ENCODE results near the gene ARID1B. TPM values are rescaled to one million over a fixed set of nuclear protein-coding genes. Genes with fewer than 3 reads are reported as not detected.
A peak's percentile ranks its signal among the peaks of the same experiment; 100 is the strongest.

Gene ARID1B
- total RNA-seq, 6 experiments from 2014 or later = 23.2 to 35.3 (median 30.7) TPM

DNA sequence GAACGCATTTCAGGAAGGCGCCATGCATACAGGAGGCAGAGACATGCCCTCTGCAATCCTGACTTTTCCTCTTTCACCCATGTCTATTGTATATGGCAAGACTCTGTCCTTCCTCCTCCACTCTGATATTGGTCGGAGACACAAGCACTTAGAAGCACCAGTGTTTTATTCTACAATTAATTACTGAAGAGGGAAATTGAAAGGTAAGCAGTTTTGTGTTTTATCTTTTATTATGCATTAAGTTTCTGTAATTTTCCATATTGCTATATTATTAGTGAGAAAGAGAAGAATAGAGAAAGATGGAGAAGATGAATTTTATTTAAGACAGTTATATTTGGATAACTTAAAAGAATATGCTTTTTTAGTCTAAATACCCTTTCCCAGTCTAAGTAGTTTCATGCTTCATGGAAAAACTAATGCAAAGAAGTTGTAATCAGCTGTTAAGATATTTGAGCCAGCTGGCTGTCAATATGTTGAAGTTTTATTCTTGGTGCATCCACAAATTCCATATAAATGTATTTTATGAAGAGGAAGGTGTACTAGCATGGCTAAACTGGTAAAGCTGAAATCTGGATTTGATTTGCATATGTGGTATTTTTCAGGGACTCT lies 13.6 kb downstream of the ARID1B start:
- intact Hi-C loops (cut with DNase I) = no loop called here
- Histone ChIP-seq H3K9me3 (no peaks in the 10 kb centered on the region), H3K36me3 (no peaks in the 10 kb centered on the region), H3K27ac (no peak overlapping the region), H3K4me3 (no peak overlapping the region), H3K27me3 (no peaks in the 10 kb centered on the region), H3K4me1 (peaks cover 0 to 31% (median 11%) of the 10 kb centered on the region in 4 donors)
- TF ChIP-seq, protein P1, sequence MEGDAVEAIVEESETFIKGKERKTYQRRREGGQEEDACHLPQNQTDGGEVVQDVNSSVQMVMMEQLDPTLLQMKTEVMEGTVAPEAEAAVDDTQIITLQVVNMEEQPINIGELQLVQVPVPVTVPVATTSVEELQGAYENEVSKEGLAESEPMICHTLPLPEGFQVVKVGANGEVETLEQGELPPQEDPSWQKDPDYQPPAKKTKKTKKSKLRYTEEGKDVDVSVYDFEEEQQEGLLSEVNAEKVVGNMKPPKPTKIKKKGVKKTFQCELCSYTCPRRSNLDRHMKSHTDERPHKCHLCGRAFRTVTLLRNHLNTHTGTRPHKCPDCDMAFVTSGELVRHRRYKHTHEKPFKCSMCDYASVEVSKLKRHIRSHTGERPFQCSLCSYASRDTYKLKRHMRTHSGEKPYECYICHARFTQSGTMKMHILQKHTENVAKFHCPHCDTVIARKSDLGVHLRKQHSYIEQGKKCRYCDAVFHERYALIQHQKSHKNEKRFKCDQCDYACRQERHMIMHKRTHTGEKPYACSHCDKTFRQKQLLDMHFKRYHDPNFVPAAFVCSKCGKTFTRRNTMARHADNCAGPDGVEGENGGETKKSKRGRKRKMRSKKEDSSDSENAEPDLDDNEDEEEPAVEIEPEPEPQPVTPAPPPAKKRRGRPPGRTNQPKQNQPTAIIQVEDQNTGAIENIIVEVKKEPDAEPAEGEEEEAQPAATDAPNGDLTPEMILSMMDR (IDR thresholded peaks at IDR 0.05) = no peak
- TF ChIP-seq POLR2A (IDR thresholded peaks at IDR 0.05) = no peak
- DNase-seq = no peak
- WGBS (ENCODE audit: insufficient coverage, low coverage, low lambda C conversion rate, missing lambda C conversion rate) = 83% methylated on average over 3 of the region's 3 CpGs
- no peak for ATAC-seq

DNA sequence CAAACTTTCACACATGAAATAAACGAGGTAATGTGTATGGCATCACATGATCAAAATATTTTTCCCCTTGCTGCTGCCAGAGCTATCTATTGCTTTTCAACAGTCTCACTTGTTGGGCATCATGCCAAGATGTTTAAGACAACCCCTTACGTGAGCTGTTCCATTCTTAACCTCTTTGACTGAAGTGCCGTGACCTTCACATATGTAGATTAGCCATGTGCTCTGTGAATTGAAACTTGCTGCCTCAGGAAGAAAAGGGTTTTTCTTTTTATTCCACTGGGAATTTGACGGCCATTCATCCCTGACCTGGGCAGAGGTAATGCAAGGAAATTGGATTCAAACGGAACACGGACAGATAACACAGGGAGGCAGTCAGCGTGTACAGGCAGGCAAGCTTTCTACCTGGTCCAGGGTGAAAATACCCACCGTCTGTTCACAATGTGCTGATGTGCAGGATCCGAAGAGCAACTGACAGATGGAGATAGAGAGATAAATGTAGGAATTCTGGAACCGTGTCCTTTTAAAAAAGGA lies 14.2 kb downstream of the ARID1B start:
- WGBS (ENCODE audit: insufficient coverage, low coverage, low lambda C conversion rate, missing lambda C conversion rate) = 16% methylated on average over 10 of the region's 10 CpGs
- TF ChIP-seq, protein P1 (IDR thresholded peaks at IDR 0.05) = no peak
- no peak for TF ChIP-seq POLR2A (IDR thresholded peaks at IDR 0.05)
- peaks cover 0 to 32% (median 11%) of the 10 kb centered on the region in 4 donors for H3K4me1 ChIP-seq
- DNase-seq (no peak), ATAC-seq (peak; percentile 15 to 33 (median 23))
- no peaks in the 10 kb centered on the region for H3K9me3 ChIP-seq
- no peaks in the 10 kb centered on the region for H3K27me3 ChIP-seq
- no peak overlapping the region for H3K27ac ChIP-seq
- H3K4me3 ChIP-seq = no peak overlapping the region
- intact Hi-C loops (cut with DNase I) = no loop called here
- H3K36me3 ChIP-seq = no peaks in the 10 kb centered on the region

DNA sequence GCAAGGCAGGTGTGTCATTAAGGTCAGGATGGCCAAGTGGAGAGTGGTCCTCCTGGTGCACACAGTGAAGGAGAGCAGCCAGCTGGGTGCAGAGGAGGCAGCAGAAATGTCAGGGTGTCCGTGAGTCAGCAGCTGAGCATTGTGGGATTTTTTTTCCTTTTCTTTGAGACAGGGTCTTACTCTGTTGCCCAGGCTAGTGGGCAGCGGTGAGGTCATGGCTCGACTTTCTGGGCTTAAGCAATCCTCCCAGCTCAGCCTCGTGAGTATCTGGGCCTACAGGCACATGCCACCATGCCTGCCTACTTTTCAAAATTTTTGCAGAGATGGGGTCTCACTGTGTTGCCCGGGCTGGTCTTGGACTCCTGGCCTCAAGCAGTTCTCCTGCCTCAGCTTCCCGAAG lies 16.0 kb downstream of the ARID1B start:
- TF ChIP-seq, protein P1 (IDR thresholded peaks at IDR 0.05) = no peak
- TF ChIP-seq POLR2A (IDR thresholded peaks at IDR 0.05) = no peak
- DNase-seq (no peak), ATAC-seq (no peak)
- H3K27ac ChIP-seq = no peak overlapping the region
- H3K36me3 ChIP-seq = no peaks in the 10 kb centered on the region
- WGBS (ENCODE audit: insufficient coverage, low coverage, low lambda C conversion rate, missing lambda C conversion rate) = 82% methylated on average over 5 of the region's 6 CpGs
- no peaks in the 10 kb centered on the region for H3K27me3 ChIP-seq
- no peak overlapping the region for H3K4me3 ChIP-seq
- H3K9me3 ChIP-seq = no peaks in the 10 kb centered on the region
- peaks cover 0 to 32% (median 11%) of the 10 kb centered on the region in 4 donors for H3K4me1 ChIP-seq
- intact Hi-C loops (cut with DNase I) = no loop called here

DNA sequence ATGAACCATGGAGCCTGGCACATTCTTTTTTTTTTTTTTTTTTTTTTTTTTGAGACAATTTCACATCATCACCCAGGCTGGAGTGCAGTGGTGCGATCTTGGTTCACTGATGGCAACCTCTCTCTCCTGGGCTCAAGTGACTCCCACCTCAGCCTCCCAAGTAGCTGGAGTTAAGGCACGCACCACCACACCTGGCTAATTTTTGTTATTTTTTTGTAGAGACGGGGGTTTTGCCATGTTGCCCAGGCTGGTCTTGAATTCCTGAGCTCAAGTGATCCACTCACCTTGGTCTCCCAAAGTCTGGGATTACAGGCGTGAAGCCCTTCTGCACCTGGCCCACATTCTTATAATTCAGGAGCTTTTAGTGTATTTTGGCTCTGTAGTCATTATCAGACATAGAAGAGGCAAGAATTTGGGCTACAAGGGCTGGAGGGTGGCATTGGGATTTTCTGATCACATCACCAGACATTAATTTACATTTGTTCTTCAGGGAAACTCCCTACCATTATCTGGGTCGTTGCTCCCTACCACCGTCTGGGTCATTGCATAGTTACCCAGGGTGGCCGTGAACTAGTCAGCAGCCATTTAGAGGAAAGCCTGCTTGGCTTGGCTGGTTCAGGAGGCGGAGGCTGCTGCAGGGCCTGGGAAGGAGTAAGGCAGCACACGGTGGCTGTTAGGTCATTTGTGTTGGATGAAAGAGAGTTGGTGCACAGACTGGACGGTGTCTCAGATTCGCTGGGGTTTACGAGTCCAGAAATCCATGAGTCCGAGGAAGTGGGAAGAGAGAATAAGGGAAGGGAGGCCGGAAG lies 17.6 kb downstream of the ARID1B start:
- TF ChIP-seq, protein P1 (IDR thresholded peaks at IDR 0.05) = no peak
- TF ChIP-seq POLR2A (IDR thresholded peaks at IDR 0.05) = no peak
- Histone ChIP-seq H3K27ac (peak overlapping the region in 1 of 3 donors; percentile 13), H3K27me3 (no peaks in the 10 kb centered on the region), H3K36me3 (no peaks in the 10 kb centered on the region), H3K4me1 (peaks cover 0 to 28% (median 11%) of the 10 kb centered on the region in 4 donors), H3K4me3 (no peak overlapping the region), H3K9me3 (no peaks in the 10 kb centered on the region)
- intact Hi-C loops (cut with DNase I) = no loop called here
- DNase-seq = peak in 1 of 3 donors; percentile 70
- ATAC-seq = peak; percentile 82 to 95 (median 88)
- 45% methylated on average over 12 of the region's 14 CpGs for WGBS (ENCODE audit: insufficient coverage, low coverage, low lambda C conversion rate, missing lambda C conversion rate)
